ENCODE results near the gene CUL5.

- TF ChIP-seq CTCF (conservative IDR thresholded peaks at IDR 0.05; ENCODE audit: low read length) (no peak), EZH2phosphoT487 (IDR thresholded peaks at IDR 0.05; ENCODE audit: borderline replicate concordance, low read depth, low read length) (no peak)
Measured at GRCh38 chr11:108131993-108132392, 123.3 kb downstream of the CUL5 start.
